GM13977 (cell line): Measurements from ENCODE around the gene CRIM1.

Source experiments
- DNase-seq: peaks from one replicate; pipeline ENCODE4 v3.0.0; 2012; ENCODE audit warnings: low spot score
- in situ Hi-C: fragments of 300-500 bp; cut with MboI; formaldehyde crosslinking; loops from one replicate; pipeline ENCODE4 v1.12.0; 2022; ENCODE audit warnings: low sequenced_read_pairs, low pct_unique_long_range_greater_than_20kb, mixed read lengths, inconsistent platforms; ENCODE audit not compliant: unreplicated experiment
- TF ChIP-seq, protein P1 (sequence below): IDR thresholded peaks from 2 replicates; pipeline ENCODE4 v1.5.1; 2012; ENCODE audit warnings: mild to moderate bottlenecking, control low read depth; ENCODE audit not compliant: insufficient read depth; ENCODE audit errors: extremely low read depth, missing control alignments

The CRIM1 gene

GRCh38 chr2:36538335-36538734, 182.8 kb downstream of the CRIM1 start:
- in situ Hi-C loops, result no loop called here
- no peak for DNase-seq
- TF ChIP-seq, protein P1, sequence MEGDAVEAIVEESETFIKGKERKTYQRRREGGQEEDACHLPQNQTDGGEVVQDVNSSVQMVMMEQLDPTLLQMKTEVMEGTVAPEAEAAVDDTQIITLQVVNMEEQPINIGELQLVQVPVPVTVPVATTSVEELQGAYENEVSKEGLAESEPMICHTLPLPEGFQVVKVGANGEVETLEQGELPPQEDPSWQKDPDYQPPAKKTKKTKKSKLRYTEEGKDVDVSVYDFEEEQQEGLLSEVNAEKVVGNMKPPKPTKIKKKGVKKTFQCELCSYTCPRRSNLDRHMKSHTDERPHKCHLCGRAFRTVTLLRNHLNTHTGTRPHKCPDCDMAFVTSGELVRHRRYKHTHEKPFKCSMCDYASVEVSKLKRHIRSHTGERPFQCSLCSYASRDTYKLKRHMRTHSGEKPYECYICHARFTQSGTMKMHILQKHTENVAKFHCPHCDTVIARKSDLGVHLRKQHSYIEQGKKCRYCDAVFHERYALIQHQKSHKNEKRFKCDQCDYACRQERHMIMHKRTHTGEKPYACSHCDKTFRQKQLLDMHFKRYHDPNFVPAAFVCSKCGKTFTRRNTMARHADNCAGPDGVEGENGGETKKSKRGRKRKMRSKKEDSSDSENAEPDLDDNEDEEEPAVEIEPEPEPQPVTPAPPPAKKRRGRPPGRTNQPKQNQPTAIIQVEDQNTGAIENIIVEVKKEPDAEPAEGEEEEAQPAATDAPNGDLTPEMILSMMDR, result no peak

- TF ChIP-seq, protein P1, result no peak
- peak; percentile 12 for DNase-seq
- in situ Hi-C loops, result no loop called here
Measured at GRCh38 chr2:36539631-36540030, 184.1 kb downstream of the CRIM1 start.

DNA sequence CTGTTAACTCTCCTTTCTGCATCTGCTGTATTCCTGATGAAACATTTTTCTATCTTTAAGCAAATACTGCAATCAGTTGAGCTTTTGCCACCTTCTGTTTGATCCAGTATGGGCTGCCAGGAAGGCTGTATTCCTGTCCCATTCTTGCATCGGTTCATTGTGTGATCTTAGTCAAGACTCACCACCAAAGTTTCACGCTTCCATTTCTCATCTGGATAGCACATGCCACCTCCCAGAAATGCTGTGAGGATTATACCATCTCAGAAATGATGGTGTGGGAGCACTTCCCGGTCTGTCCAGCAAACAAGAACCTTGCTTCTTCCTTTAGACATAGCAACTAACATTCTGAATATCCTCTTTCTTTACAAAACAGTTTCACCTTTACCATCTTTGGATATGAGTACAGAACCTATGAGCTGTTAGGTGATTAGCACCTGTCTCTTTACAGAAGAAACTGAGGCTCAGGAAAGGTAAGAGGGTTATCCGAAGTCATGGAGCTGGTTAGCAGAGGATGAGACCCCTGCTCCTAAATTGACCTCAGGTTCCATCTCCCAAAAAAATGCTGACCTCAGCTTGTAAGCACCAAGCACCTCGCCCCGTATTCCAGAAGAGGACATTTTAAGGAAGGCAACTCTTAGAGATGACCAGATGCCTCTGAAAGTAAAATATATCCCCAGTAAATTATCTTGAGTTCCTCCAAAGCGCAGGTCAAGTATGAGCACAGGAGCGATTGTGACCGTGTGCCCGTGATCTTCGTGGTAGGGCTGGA, 185.6 kb downstream of the CRIM1 start:
- in situ Hi-C loops, result no loop called here
- DNase-seq, result no peak
- TF ChIP-seq, protein P1, result no peak

GRCh38 chr2:36541891-36542595, 186.5 kb downstream of the CRIM1 start:
- TF ChIP-seq, protein P1, result no peak
- DNase-seq, result no peak
- in situ Hi-C loops, result no loop called here

GRCh38 chr2:36544638-36545338, 189.2 kb downstream of the CRIM1 start:
- in situ Hi-C loops, result no loop called here
- TF ChIP-seq, protein P1, result no peak

DNA sequence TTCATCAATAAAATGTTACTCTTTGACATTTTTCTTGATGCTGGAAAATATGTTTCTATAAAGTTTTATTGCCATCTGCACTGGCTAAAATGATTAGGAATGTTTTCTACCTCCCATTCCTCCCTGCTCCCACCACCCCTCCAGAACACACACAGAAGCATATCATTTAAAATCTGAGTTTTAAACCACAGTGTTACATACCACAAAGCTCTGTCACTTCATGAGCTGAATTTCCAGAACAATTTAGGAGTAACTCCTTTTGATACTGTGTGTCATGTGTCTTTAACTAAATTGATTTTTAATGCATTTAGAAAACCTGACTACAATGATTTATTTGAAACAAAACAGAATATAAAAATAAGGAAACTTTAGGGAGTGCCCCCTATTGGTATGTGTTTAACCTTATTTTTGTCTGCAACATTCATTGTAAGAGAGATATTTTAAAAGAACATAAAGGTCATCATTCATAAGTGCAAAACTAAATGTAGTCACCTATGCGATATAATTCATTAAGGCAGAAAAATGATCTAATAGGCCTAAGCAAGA, 190.4 kb downstream of the CRIM1 start:
- DNase-seq, result no peak
- in situ Hi-C loops, result no loop called here
- TF ChIP-seq, protein P1, result no peak

More at GRCh38 chr2:36544638-36545338, 189.2 kb downstream of the CRIM1 start:
- DNase-seq, result no peak
